Muscle layer of colon (tissue), 2 donors: ENCODE data around the gene DNAJC5.
"Not testable (repeated sequence)": the region's sequence is repeated elsewhere in the genome, so short reads cannot be mapped to it uniquely, and the experiment has no call there.

Experiments
- H3K27ac ChIP-seq: one replicate; pipeline ENCODE4 v1.7.0; 2013; ENCODE audit warnings: low read depth, mild to moderate bottlenecking, low read length, moderate library complexity
- H3K27me3 ChIP-seq, 2 donors: one replicate each; pipeline ENCODE4 v1.7.0; 2013; ENCODE audit warnings: low read length in 2 of 2, mild to moderate bottlenecking in 2 of 2; ENCODE audit not compliant: insufficient read depth in 2 of 2, control insufficient read depth in 1 of 2
- H3K36me3 ChIP-seq: one replicate; pipeline ENCODE4 v1.7.0; 2013; ENCODE audit warnings: mild to moderate bottlenecking, low read length; ENCODE audit not compliant: insufficient read depth
- H3K4me1 ChIP-seq: one replicate; pipeline ENCODE4 v1.7.0; 2013; ENCODE audit warnings: mild to moderate bottlenecking, low read length; ENCODE audit not compliant: insufficient read depth
- H3K4me3 ChIP-seq, 2 donors: one replicate each; pipeline ENCODE4 v1.7.0; 2013; ENCODE audit warnings: low read length in 2 of 2, low read depth in 1 of 2, mild to moderate bottlenecking in 1 of 2, moderate library complexity in 1 of 2
- H3K9ac ChIP-seq: one replicate; pipeline ENCODE4 v1.7.0; 2013; ENCODE audit warnings: low read length
- H3K9me3 ChIP-seq: one replicate; pipeline ENCODE4 v1.7.0; 2013; ENCODE audit warnings: mild to moderate bottlenecking, low read length
- donor health status: abdominal sarcoma.
- donor health status: Adenocarcinoma of cecum.

DNAJC5 gene

DNA sequence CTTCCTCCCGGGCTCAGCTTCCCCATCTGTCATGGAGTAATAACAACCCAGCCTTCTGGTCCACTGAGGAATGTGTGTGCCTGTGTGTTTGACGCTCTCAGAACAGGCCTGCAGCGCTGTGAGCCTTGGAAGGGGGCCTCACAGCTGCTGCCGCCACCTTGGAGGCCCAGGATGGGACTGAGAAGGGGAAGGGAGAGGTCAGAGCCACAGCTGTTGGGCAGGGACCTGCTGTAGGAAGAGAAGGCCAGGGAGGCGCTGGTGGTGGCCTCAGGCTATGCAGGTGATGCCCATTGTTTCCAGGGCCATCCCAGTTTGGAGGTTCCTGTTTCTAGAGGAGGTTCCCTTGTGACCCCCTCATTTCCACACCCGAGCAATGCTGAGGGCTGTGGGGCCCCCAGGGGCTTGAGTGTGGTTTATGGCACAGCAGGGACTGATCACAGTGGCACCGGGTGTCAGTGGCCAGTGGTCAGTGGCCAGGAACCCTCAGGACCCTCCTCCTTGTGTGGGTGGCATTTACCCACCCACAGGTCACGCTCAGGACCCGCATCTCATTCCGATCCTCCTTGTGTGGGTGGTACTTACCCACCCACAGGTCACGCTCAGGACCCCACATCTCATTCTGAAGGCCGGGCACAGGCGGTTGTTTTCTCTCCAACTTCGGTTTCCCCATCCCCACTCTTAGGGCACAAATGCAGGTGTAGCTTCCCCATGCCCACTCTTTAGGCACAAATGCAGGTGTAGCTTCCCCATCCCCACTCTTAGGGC lies 15.8 kb upstream of the DNAJC5 start:
- no peaks in the 10 kb centered on the region for H3K27me3 ChIP-seq
- no peaks in the 10 kb centered on the region for H3K9me3 ChIP-seq
- H3K4me1 ChIP-seq, result no peaks in the 10 kb centered on the region
- no peak overlapping the region for H3K4me3 ChIP-seq
- H3K36me3 ChIP-seq, result peaks cover 44% of the 10 kb centered on the region
- H3K9ac ChIP-seq, result no peak overlapping the region
- H3K27ac ChIP-seq, result no peak overlapping the region

DNA sequence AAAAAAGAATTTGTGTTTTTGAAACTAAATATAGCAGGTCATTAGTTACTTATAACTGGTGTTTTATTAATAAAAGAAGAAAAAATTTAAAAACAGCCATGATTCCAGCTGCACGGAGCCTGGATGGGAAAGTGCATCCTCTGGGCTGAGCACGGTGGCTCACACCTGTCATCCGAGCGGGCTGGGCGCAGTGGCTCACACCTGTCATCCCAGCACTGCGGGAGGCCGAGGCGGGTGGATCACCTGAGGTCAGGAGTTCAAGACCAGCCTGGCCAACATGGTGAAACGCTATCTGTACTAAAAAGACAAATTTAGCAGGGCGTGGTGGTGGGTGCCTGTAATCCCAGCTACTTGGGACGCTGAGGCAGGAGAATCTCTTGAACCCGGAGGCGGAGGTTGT lies 14.0 kb upstream of the DNAJC5 start:
- not testable (repeated sequence) for H3K9me3 ChIP-seq, H3K27ac ChIP-seq, H3K4me1 ChIP-seq, H3K4me3 ChIP-seq, H3K9ac ChIP-seq, H3K27me3 ChIP-seq
- peaks cover 38% of the 10 kb centered on the region for H3K36me3 ChIP-seq

DNA sequence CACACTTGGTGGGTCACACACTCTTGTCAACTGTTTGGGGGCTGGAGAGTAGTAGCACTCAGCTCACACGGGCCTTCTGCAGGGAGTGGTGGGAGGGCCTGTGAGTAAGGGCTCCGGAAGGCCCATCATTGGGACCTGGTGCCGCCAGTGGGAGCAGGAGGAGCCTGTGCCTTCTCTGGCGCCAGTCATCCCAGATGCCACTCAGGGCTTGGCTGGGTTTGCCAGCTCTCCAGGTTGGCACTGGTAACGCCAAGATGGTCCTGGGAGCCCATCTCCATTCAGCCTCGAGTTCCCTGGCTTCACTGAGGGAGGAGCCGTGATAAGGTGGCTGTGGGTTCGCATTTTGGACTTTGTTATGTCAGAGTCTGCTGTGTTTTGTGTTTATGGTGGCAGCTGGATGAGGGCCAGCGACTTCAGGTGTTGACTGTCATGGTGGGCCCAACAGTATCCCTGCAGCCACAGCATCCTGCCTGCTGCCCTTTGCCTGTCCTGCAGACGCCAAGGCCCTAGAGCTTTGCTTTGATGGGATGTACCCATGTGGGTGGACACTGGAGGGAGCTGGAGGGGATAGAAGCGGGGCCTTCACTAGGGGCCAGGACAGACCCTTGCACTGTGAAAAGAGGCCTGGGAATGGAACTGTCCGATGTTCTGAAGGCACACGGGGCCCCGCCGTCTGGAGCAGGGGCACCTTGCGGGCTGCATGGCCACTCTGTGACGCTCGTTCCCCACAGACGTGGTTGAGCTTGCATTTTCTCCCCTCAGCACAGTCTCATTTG lies 13.3 kb upstream of the DNAJC5 start:
- Histone ChIP-seq H3K9ac (no peak overlapping the region), H3K27ac (no peak overlapping the region), H3K4me1 (no peaks in the 10 kb centered on the region), H3K36me3 (peaks cover 31% of the 10 kb centered on the region), H3K27me3 (no peaks in the 10 kb centered on the region), H3K9me3 (no peaks in the 10 kb centered on the region), H3K4me3 (no peak overlapping the region)

- H3K36me3 ChIP-seq, result peaks cover 33% of the 10 kb centered on the region
- H3K4me1 ChIP-seq, result no peaks in the 10 kb centered on the region
- no peaks in the 10 kb centered on the region for H3K27me3 ChIP-seq
- H3K9ac ChIP-seq, result no peak overlapping the region
- no peak overlapping the region for H3K27ac ChIP-seq
- no peaks in the 10 kb centered on the region for H3K9me3 ChIP-seq
- no peak overlapping the region for H3K4me3 ChIP-seq
These were observed 12.4 kb upstream of the DNAJC5 start for GRCh38 chr20:63882257-63883200.

DNA sequence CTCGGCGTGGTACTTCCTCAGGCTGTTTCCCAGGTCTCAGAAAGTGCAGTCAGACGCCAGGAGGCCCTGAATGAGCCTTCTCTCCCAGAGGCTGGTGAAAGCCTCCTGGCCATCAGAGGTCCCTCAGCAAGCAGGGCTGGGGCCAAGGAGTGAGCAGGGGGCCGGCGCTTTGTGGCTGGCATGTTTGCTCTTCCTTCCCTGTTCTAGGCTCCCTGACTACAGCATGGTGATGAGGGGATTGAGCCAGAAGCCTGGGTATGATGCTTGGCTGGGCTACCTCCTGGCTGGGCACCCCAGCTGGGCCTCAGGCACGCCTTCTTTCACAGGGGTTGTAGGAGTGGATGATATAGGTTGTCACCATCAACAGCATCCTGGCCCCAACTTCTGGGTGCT lies 11.7 kb upstream of the DNAJC5 start:
- Histone ChIP-seq H3K27me3 (no peaks in the 10 kb centered on the region), H3K36me3 (peaks cover 36% of the 10 kb centered on the region), H3K27ac (no peak overlapping the region), H3K4me1 (no peaks in the 10 kb centered on the region), H3K4me3 (no peak overlapping the region), H3K9ac (no peak overlapping the region), H3K9me3 (no peaks in the 10 kb centered on the region)

DNA sequence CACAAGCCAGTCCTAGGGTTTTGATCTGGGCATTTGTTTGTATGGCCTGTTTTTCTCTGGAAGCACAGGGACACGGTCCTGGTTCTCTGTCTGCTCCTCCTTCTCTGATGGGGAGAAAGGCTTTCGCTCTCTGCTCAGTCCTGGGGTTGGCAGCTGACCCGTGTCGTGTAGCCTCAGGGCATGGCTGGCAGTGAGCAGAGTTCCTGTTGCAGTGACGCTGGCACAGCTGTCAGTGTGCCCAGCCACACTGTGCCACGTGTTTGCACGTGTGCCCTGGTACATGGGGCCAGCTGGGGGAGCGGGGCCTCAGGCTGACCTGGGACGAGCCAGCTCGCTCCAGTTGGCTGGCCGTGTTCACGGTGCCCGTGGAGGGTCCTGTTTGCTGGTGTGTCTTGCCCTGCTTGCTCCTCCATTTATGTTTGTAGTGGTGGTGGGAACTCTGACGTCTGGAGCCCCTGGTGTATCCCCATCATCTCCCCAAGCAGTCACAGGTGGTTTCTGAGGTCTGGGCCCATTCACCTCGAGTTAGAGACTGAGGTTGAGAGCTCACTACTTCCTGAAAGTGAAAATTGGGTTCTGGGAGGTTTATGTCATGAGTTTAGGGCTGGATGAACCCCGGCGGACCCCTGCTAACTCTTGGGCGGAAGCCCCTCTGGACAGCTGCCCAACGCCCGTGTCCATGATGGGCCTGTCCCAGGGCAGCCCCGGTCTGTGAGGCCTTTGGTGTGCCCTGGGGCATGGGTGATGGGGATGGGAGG lies 10.2 kb upstream of the DNAJC5 start:
- H3K4me3 ChIP-seq, result no peak overlapping the region
- no peaks in the 10 kb centered on the region for H3K9me3 ChIP-seq
- no peak overlapping the region for H3K27ac ChIP-seq
- no peaks in the 10 kb centered on the region for H3K27me3 ChIP-seq
- H3K4me1 ChIP-seq, result no peaks in the 10 kb centered on the region
- peaks cover 43% of the 10 kb centered on the region for H3K36me3 ChIP-seq
- H3K9ac ChIP-seq, result no peak overlapping the region

DNA sequence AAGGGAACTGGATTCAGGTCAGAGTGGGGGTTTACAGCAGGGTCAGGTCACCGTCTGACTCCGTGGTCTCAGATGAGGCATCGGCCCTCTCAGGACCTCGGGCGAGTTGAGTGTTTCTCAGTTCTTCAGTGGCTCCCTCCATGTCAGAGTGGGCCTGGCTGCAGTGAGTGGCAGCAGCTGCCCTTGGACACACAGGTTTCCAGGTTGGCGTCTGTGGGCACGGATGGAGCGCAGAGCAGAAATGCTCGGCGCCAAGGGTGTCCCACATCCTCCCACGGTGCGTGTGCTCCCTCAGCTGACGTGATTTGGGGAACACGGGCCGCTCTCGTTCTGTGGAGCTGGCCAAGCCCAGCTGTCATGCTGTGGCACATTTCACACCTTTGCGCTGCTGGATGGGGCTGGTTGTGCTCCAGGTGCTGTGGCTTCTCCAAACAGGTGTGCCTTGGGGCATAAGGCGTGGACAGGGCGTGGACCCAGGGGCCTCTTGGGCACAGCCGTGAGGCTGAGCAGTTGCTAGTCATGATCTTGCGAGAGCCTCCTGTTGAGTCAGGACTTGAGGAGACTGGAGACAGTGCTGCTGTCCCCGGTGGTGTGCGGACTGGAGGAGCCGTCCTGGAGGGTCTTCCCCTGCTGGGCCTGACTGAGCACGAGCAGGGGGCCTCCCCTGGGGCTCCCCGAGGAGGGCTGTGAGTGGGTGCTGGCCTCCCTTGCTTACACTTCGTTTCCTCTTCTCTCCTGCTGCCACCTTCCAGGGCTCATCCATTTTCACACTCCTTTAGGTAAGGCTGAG lies 9.5 kb upstream of the DNAJC5 start:
- no peak overlapping the region for H3K9ac ChIP-seq
- H3K27ac ChIP-seq, result no peak overlapping the region
- H3K9me3 ChIP-seq, result no peaks in the 10 kb centered on the region
- H3K36me3 ChIP-seq, result peaks cover 51% of the 10 kb centered on the region
- no peak overlapping the region for H3K4me3 ChIP-seq
- H3K4me1 ChIP-seq, result no peaks in the 10 kb centered on the region
- H3K27me3 ChIP-seq, result no peaks in the 10 kb centered on the region

GRCh38 chr20:63886054-63886419 lies 8.9 kb upstream of the DNAJC5 start:
- Histone ChIP-seq H3K27me3 (no peaks in the 10 kb centered on the region), H3K36me3 (peaks cover 56% of the 10 kb centered on the region), H3K4me3 (no peak overlapping the region), H3K27ac (no peak overlapping the region), H3K9me3 (no peaks in the 10 kb centered on the region), H3K4me1 (no peaks in the 10 kb centered on the region), H3K9ac (no peak overlapping the region)

- Histone ChIP-seq H3K4me3 (no peak overlapping the region), H3K27ac (no peak overlapping the region), H3K36me3 (peaks cover 56% of the 10 kb centered on the region), H3K9ac (no peak overlapping the region), H3K27me3 (no peaks in the 10 kb centered on the region), H3K4me1 (no peaks in the 10 kb centered on the region), H3K9me3 (no peaks in the 10 kb centered on the region)
These were observed 8.0 kb upstream of the DNAJC5 start for GRCh38 chr20:63886921-63887320.
